Measurements from ENCODE around the gene CARS1. TPM values are rescaled to one million over a fixed set of nuclear protein-coding genes. Genes with fewer than 3 reads are reported as not detected.

CARS1 gene
- total RNA-seq, 1 donor from 2014 or later: 67.5 TPM

- no peak for DNase-seq (ENCODE audit: low read depth, low spot score)
Observed at GRCh38 chr11:2994336-2994730, 62.9 kb downstream of the CARS1 start.

- DNase-seq (ENCODE audit: low read depth, low spot score): no peak
Observed at GRCh38 chr11:2992997-2993325, 64.3 kb downstream of the CARS1 start.

- peak; percentile 89 for DNase-seq (ENCODE audit: low read depth, low spot score)
Observed at GRCh38 chr11:2992234-2992996, 64.8 kb downstream of the CARS1 start, which contains the start of gene NAP1L4. NAP1L4 (minus strand) TSS chr11:2992329; CDS start chr11:2979220, 13,109 bp downstream.

GRCh38 chr11:2991452-2992233 is 65.6 kb downstream of the CARS1 start:
- no peak for DNase-seq (ENCODE audit: low read depth, low spot score)

DNA sequence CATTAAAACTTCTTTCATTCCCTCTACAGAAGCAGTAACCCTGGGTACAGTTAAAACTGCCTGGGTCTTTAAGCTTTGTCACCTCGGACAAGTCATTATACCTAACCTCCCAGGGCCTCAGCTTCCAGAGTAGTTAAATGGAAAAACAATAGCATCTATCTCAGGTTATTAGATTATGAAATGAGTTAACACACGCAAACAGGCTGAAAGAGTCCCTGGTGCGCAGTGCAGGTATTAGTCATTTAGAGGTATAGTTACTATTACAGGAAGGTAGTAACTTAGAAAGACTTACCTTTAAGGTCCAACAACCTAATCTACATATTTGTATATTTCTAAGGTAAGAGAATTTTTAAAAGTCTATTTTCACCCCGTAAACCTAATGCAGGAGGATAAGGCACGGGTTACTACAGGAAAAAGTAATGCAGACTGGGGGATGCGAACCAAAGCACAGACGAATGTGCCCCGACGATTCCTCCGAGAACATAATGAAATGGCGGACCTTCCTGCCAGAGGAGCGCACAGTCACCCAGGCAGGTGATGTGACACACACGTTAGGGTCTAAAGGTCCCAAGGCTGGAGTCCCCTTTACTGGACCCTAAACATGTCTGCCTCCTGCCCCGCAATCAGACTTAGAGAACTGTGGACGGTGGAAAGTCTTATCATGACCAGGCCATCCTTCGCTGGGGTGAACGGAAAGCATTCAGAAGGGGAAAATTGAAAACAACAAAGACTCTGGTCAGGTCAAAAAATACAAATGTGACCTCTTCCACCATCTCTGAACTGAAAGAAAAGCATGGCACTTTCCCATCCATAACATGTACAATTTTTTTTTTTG is 66.4 kb downstream of the CARS1 start:
- no peak for DNase-seq (ENCODE audit: low read depth, low spot score)

DNA sequence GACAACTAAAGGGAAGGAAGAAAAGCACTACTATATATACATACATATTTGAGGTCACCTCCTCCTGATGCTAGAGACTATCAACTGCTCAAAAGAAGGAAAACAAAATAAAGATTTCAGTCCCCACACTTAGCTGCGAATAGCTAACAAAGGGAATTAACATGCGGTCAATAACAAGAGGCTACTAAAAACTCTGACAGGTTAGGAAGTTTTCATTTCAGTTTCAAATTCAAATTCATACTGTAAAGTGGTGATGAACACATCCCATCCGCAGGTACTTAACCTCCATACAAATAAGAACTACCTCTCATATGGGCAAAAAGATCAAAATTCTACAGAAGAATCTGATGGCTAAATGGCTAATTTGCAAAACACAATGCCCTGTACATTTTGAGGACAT is 67.7 kb downstream of the CARS1 start:
- DNase-seq (ENCODE audit: low read depth, low spot score): no peak

DNA sequence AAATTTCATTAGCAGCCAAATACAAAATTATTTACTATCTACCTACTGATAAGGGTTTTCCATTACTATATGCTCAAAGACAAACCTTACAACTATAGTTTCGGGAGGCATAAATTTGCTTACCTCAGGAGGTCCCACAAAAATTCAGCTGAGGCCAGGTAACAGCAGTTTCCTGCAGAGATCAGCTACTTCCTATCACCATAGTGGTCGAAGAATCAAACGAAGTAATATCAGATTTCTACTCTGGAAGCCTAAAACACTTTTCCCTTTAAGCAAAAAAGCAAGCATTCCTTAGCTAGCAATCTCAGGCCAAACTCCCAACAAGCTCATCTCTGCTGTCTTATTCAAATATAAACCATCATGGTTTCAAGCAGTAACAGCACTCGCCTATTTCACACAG is 68.2 kb downstream of the CARS1 start:
- DNase-seq (ENCODE audit: low read depth, low spot score): no peak

GRCh38 chr11:2987881-2988861 is 69.1 kb downstream of the CARS1 start:
- DNase-seq (ENCODE audit: low read depth, low spot score): no peak

DNA sequence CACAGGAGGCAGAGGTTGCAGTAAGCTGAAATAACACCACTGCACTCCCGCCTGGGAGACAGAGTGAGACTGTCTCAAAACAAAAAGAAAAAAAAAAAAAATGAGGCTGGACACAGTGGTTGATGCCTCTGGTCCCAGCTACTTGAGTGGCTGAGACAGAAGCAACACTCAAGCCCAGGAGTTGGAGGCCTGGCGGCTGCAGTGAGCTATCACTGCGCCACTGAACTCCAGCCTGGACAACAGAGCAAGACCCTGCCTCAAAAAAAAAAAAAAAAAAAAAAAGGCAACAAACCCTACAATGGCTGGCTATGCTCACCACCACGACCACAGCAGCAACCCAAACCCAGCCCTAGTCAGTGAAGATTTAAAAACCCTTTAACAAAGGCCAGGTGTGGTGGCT is 73.3 kb downstream of the CARS1 start:
- DNase-seq (ENCODE audit: low read depth, low spot score): no peak

- no peak for DNase-seq (ENCODE audit: low read depth, low spot score)
Observed at GRCh38 chr11:2982214-2982613, 75.0 kb downstream of the CARS1 start.

DNA sequence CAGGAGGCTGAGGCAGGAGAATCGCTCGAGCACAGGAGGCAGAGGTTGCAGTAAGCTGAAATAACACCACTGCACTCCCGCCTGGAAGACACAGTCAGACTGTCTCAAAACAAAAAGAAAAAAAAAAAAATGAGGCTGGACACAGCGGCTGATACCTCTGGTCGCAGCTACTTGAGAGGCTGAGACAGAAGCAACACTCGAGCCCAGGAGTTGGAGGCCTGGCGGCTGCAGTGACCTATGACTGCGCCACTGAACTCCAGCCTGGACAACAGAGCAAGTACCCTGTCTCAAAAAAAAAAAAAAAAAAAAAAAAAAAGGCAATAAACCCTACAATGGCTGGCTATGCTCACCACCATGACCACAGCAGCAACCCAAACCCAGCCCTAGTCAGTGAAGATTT is 76.1 kb downstream of the CARS1 start:
- DNase-seq (ENCODE audit: low read depth, low spot score): no peak

- DNase-seq (ENCODE audit: low read depth, low spot score): no peak
Observed at GRCh38 chr11:2980168-2980840, 76.9 kb downstream of the CARS1 start.

- DNase-seq (ENCODE audit: low read depth, low spot score): no peak
Observed at GRCh38 chr11:2977113-2977512, 80.1 kb downstream of the CARS1 start.

DNA sequence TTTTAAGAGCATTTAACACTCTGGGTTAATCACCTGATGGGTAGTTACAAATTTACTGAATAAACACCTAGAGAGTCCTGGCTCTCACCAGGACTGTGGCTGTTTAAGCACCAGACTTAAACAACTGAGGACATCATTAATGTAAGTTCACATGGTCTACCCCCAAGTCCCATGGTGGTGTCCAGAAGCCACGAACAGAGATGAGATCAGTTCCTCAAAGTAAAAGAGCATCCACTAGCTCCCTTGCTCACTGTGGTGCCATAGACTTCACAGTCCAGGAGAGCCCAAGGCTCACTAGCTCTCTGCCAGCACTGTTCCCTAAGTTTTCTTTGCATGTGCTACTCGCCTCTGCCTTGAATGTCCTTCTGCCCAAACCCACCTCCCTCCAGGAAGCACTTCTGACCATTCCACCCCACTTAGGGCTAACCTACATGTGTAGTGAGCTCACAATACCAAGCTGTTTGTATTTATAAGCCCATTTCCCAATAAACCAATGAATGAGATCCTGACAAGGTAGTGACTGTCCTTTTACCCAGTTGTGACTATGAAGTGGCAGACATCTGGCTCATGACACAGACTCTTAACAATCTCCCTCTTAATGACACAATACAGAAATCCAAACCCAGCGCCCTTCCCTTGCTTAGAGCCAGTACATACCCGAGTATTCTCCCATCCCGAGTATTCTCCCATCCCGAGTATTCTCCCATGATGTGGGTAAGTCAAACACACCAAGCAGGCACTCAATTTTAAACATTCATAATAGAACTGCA is 80.7 kb downstream of the CARS1 start:
- no peak for DNase-seq (ENCODE audit: low read depth, low spot score)

- no peak for DNase-seq (ENCODE audit: low read depth, low spot score)
Observed at GRCh38 chr11:2975594-2975993, 81.6 kb downstream of the CARS1 start.

DNA sequence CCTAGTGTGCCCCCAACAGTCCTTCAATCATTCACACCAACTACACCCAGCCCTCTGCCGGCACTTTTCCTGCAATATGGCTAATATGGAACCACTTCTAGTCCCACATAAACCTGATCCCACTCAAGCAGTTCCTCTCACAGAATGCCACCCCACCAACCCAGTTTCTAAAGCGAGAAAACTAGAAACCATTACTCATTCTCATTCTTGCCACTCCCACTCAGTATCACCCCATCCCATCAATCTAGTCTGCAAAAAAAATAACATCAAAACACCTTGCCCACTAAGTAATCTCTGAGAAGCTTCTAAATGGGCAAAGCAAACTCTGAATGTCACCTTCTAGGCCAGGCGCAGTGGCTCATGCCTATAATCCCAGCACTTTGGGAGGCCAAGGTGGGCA is 83.0 kb downstream of the CARS1 start:
- no peak for DNase-seq (ENCODE audit: low read depth, low spot score)

DNA sequence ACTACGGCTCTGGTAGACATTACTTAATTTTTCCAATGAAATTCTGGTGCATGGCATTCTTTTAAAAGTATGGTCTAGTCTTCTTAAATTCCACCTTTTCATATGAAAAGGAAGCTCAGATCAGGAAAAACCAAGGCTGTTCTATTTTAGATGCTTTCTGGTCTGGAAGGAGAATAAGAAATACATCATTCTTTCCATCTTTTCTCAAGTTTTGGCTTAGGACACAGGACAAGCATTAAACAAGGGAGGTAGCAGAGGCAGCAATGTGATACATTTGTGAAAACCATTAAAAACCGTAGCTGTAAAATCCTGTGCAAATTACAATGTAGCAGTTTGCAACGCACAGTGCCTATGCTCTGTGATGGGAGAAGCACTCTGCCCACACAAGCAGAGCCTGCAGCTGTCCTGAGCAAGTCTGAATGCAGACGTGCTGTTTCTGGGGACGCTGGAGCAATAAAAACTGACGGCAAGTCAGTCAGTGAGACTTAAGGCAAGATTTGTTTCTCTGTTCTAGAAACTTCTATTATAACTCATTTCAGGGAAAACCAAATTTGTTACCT is 88.8 kb downstream of the CARS1 start:
- no peak for DNase-seq (ENCODE audit: low read depth, low spot score)

GRCh38 chr11:2964782-2965181 is 92.4 kb downstream of the CARS1 start:
- DNase-seq (ENCODE audit: low read depth, low spot score): no peak

DNA sequence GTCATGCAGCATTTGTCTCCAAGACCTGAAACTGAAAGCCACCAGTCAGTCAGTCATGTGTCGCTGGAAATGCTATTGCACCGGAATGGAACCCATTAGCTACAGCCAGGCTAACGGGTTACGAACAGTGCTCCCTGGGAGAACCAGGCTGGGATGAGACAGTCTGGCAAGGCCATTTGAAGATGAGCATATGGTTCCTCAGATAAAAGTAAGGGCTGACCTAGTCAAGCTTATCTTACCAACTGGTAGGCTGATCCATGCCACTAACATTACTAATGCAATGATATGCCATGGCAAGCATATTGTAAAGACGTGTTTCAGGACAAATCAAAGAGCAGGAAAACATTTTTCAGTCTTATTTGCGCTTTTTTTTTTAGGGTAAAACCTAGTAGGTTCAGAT is 93.5 kb downstream of the CARS1 start:
- DNase-seq (ENCODE audit: low read depth, low spot score): no peak

Data from pulmonary artery endothelial cell (primary cell).